Ovary (tissue), 3 donors: Measurements from ENCODE around the gene PHC2.
A peak's percentile ranks its signal among the peaks of the same experiment; 100 is the strongest.

Experiments used
- CTCF ChIP-seq, 3 donors: fragments of 450-650 bp in 2 of 3; fragments of 200-600 bp in 1 of 3; IDR thresholded peaks; one replicate each; pipeline versions ENCODE4 v1.5.1 to v1.8.0; 2016 to 2022; ENCODE audit warnings: antibody characterized with exemption in 3 of 3, mild to moderate bottlenecking in 1 of 3
- EP300 ChIP-seq: sonication (generic); formaldehyde crosslinking; IDR thresholded peaks from one replicate; pipeline ENCODE4 v1.6.1; 2017; ENCODE audit warnings: antibody characterized with exemption
- POLR2A ChIP-seq: fragments of 450-650 bp; IDR thresholded peaks from one replicate; pipeline ENCODE4 v1.6.1; 2017; ENCODE audit warnings: antibody characterized with exemption, mild to moderate bottlenecking, moderate library complexity
- donor health status: DM: no; HTN: no; CAD: no.

- peak; percentile 51 to 85 (median 53) for TF ChIP-seq CTCF (IDR thresholded peaks at IDR 0.05)
- TF ChIP-seq POLR2A: no peak
- TF ChIP-seq EP300: no peak
Observed at GRCh38 chr1:33298623-33299277, 132.1 kb downstream of the PHC2 start.
